ENCODE results near the gene MRPL20. TPM values are rescaled to one million over a fixed set of nuclear protein-coding genes. Genes with fewer than 3 reads are reported as not detected.

MRPL20 gene
- total RNA-seq, 1 experiment from 2014 or later, result 110 TPM

DNA sequence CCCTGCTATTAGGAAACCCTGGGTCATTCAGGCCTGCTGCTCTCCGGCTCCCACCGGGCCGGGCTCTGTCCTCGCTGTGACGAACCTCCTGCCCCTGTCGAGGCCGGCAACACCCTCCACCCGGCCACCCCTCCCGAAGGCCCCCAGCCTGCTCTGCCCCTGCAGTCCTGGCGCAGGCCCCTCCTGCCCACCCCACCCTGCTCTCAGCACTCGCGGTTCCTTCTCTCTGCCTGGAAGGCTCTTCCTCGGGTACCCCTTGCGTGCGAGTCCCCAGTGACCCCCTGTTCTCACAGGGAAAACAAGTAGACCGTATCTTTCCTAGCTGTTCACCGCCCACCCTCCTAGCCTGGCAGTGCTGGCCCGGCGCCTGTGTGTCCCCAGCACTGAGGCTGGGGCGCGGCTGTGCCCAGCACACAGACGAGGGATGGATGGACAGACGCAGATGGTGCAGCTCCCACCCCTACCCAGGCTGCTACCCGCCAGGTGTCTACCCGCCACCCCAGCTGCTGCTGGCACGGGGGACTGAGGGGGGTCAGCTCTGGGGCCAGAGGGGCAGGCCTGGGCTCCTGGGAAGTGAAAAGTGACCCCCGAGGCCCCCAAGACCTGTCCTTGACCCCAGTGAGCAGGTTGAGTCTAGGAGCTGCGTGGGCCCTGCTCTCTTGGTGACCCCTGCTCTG is 25.3 kb upstream of the MRPL20 start:
- Histone ChIP-seq H3K36me3 (ENCODE audit: control insufficient read depth, insufficient read depth, low read length) (no peaks in the 10 kb centered on the region), H3K27me3 (replicated peaks; ENCODE audit: control insufficient read depth, insufficient read depth, low read length) (no peaks in the 10 kb centered on the region), H3K4me1 (peaks cover 62% of the 10 kb centered on the region), H3K4me3 (ENCODE audit: low read depth, low read length) (no peak overlapping the region), H3K9me3 (no peaks in the 10 kb centered on the region)
- CTCF ChIA-PET, result interaction anchor here (0.9 to 1.1 kb wide), 3 partner anchors 25 to 33 kb away, joined by 3 read pairs; partner anchors contain the start of gene CCNL2
- no peaks in the 10 kb centered on the region for H3K27me3 Mint-ChIP-seq (ENCODE audit: insufficient read depth, unreplicated experiment)
- DNase-seq, result no peak
- peak overlapping the region; percentile 89 for H3K27ac Mint-ChIP-seq (ENCODE audit: unreplicated experiment)
- peaks cover 5% of the 10 kb centered on the region for H3K4me1 Mint-ChIP-seq (ENCODE audit: low read depth, unreplicated experiment)
- intact Hi-C loops (cut with micrococcal nuclease; ENCODE audit: unreplicated experiment), result loop anchor here (5.0 kb wide), 1 partner anchor 35 kb away; the partner anchor contains the start of gene CCNL2
- TF ChIP-seq, protein P1, sequence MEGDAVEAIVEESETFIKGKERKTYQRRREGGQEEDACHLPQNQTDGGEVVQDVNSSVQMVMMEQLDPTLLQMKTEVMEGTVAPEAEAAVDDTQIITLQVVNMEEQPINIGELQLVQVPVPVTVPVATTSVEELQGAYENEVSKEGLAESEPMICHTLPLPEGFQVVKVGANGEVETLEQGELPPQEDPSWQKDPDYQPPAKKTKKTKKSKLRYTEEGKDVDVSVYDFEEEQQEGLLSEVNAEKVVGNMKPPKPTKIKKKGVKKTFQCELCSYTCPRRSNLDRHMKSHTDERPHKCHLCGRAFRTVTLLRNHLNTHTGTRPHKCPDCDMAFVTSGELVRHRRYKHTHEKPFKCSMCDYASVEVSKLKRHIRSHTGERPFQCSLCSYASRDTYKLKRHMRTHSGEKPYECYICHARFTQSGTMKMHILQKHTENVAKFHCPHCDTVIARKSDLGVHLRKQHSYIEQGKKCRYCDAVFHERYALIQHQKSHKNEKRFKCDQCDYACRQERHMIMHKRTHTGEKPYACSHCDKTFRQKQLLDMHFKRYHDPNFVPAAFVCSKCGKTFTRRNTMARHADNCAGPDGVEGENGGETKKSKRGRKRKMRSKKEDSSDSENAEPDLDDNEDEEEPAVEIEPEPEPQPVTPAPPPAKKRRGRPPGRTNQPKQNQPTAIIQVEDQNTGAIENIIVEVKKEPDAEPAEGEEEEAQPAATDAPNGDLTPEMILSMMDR (IDR thresholded peaks at IDR 0.05; ENCODE audit: insufficient read depth in 1 of 2, low read depth in 1 of 2, low read length in 1 of 2, severe bottlenecking in 1 of 2, unreplicated experiment in 1 of 2), result no peak
- H3K9me3 Mint-ChIP-seq (ENCODE audit: unreplicated experiment), result no peaks in the 10 kb centered on the region
- H3K36me3 Mint-ChIP-seq (ENCODE audit: insufficient read depth, unreplicated experiment), result peaks cover 8% of the 10 kb centered on the region
- BruUV-seq (replicated peaks), result no TSS peak
- H3K4me3 Mint-ChIP-seq (ENCODE audit: unreplicated experiment), result peak overlapping the region; percentile 55
- POLR2A ChIA-PET, result interaction anchor here (0.6 to 1.9 kb wide), 3 partner anchors 16 to 34 kb away, joined by 6 to 8 read pairs (median 7); partner anchors contain the start of gene CCNL2

GRCh38 chr1:1431845-1432273 is 24.8 kb upstream of the MRPL20 start:
- ChIA-PET CTCF (interaction anchor here (0.6 kb wide), 1 partner anchor 39 kb away, joined by 3 read pairs; no protein-coding TSS in a partner anchor), POLR2A (interaction anchor here (0.6 to 1.9 kb wide), 2 partner anchors 15 to 24 kb away, joined by 6 to 8 read pairs; no protein-coding TSS in a partner anchor)
- H3K4me1 ChIP-seq, result peaks cover 57% of the 10 kb centered on the region
- intact Hi-C loops (cut with micrococcal nuclease; ENCODE audit: unreplicated experiment), result loop anchor here (5.0 kb wide), 1 partner anchor 35 kb away; the partner anchor contains the start of gene CCNL2
- Mint-ChIP-seq H3K9me3 (ENCODE audit: unreplicated experiment) (no peaks in the 10 kb centered on the region), H3K4me1 (ENCODE audit: low read depth, unreplicated experiment) (peaks cover 5% of the 10 kb centered on the region), H3K27ac (ENCODE audit: unreplicated experiment) (peak overlapping the region; percentile 89), H3K36me3 (ENCODE audit: insufficient read depth, unreplicated experiment) (peaks cover 8% of the 10 kb centered on the region), H3K4me3 (ENCODE audit: unreplicated experiment) (peak overlapping the region; percentile 55), H3K27me3 (ENCODE audit: insufficient read depth, unreplicated experiment) (no peaks in the 10 kb centered on the region)
- H3K9me3 ChIP-seq, result no peaks in the 10 kb centered on the region
- BruUV-seq (replicated peaks), result no TSS peak
- no peaks in the 10 kb centered on the region for H3K27me3 ChIP-seq (replicated peaks; ENCODE audit: control insufficient read depth, insufficient read depth, low read length)
- H3K4me3 ChIP-seq (ENCODE audit: low read depth, low read length), result no peak overlapping the region
- TF ChIP-seq, protein P1 (IDR thresholded peaks at IDR 0.05; ENCODE audit: insufficient read depth in 1 of 2, low read depth in 1 of 2, low read length in 1 of 2, severe bottlenecking in 1 of 2, unreplicated experiment in 1 of 2), result no peak
- peak; percentile 83 to 88 for DNase-seq
- H3K36me3 ChIP-seq (ENCODE audit: control insufficient read depth, insufficient read depth, low read length), result no peaks in the 10 kb centered on the region

GRCh38 chr1:1430992-1431844 is 24.1 kb upstream of the MRPL20 start:
- ChIA-PET CTCF (interaction anchor here (0.6 kb wide), 1 partner anchor 39 kb away, joined by 3 read pairs; no protein-coding TSS in a partner anchor), POLR2A (interaction anchor here (1.9 kb wide), 1 partner anchor 23 kb away, joined by 8 read pairs; no protein-coding TSS in a partner anchor)
- no TSS peak for BruUV-seq (replicated peaks)
- H3K27me3 Mint-ChIP-seq (ENCODE audit: insufficient read depth, unreplicated experiment), result no peaks in the 10 kb centered on the region
- TF ChIP-seq, protein P1 (IDR thresholded peaks at IDR 0.05; ENCODE audit: insufficient read depth in 1 of 2, low read depth in 1 of 2, low read length in 1 of 2, severe bottlenecking in 1 of 2, unreplicated experiment in 1 of 2), result no peak
- Histone ChIP-seq H3K4me1 (peaks cover 59% of the 10 kb centered on the region), H3K4me3 (ENCODE audit: low read depth, low read length) (no peak overlapping the region), H3K27me3 (replicated peaks; ENCODE audit: control insufficient read depth, insufficient read depth, low read length) (no peaks in the 10 kb centered on the region), H3K9me3 (no peaks in the 10 kb centered on the region), H3K36me3 (ENCODE audit: control insufficient read depth, insufficient read depth, low read length) (no peaks in the 10 kb centered on the region)
- peak overlapping the region; percentile 89 for H3K27ac Mint-ChIP-seq (ENCODE audit: unreplicated experiment)
- peak overlapping the region; percentile 55 for H3K4me3 Mint-ChIP-seq (ENCODE audit: unreplicated experiment)
- H3K9me3 Mint-ChIP-seq (ENCODE audit: unreplicated experiment), result no peaks in the 10 kb centered on the region
- intact Hi-C loops (cut with micrococcal nuclease; ENCODE audit: unreplicated experiment), result loop anchor here (5.0 kb wide), 1 partner anchor 34 kb away; the partner anchor contains the start of gene CCNL2
- H3K36me3 Mint-ChIP-seq (ENCODE audit: insufficient read depth, unreplicated experiment), result peaks cover 8% of the 10 kb centered on the region
- no peak for DNase-seq
- peaks cover 5% of the 10 kb centered on the region for H3K4me1 Mint-ChIP-seq (ENCODE audit: low read depth, unreplicated experiment)
